GM23248 (cell line): ENCODE results near the gene C3orf49.

Source experiments
- EZH2 ChIP-seq: fragments of 200-600 bp; sonication (generic); IDR thresholded peaks from 2 replicates; pipeline ENCODE4 v1.6.1; 2018; ENCODE audit warnings: antibody characterized with exemption, mild to moderate bottlenecking; ENCODE audit not compliant: insufficient read depth, poor library complexity, severe bottlenecking
- EZH2phosphoT487 ChIP-seq: fragments of 200-600 bp; sonication (generic); IDR thresholded peaks from 2 replicates; pipeline ENCODE4 v1.6.1; 2018; ENCODE audit warnings: antibody characterized with exemption, moderate library complexity, mild to moderate bottlenecking, low read depth; ENCODE audit not compliant: insufficient read depth

DNA sequence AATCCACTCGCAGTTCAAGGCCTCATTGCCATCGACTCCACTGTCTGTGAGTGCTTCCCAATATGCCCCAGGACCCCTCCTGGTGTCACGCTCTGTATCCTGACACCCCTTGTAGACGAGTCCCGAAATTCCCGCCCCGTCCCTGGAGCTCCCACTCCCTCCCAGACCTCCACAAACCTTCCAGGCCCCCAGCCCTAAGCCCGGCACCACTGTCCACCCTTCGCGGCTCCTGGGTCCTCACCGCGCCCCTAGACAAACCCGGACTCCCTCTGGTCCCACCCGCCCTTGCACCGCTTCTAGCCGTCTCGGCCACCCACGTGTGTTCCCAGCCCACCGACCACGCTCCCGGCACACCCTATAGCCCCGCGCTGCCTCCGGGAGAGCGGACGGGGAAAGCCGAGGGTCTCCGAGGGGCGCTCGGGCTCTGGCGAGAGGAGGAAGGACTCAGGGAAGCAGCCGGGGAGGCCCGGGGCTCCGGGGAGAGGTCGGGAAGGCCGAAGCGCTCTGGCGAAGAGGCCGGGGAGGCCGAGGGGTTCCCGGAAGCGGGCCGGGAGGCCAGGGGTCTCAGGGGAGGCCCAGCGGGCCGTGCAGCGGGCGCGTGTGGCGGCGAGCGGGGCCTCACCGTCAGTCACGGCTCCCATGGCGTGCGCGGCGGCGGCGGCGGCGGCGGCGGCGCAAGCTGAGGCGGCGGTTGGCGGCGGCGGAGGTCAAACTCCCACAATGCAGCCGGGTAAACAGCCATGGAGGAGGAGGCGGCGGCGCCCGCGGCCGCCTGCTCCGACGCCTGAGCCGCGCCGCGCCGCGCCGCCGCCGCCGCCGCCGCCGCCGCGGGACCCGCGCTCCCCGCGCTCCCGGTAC, 44.3 kb downstream of the C3orf49 start, which contains the start of the genes ATXN7 and THOC7:
- TF ChIP-seq EZH2 (no peak), EZH2phosphoT487 (no peak)
